NCI-H1048 (cell line): ENCODE results near the gene RPTOR.

Experiments
- DNase-seq: peaks from one replicate; lab custom pipeline; 2025; lab: John Stamatoyannopoulos, UW

The RPTOR gene

GRCh38 chr17:80879723-80880647 is 335.3 kb downstream of the RPTOR start:
- DNase-seq: no peak

DNA sequence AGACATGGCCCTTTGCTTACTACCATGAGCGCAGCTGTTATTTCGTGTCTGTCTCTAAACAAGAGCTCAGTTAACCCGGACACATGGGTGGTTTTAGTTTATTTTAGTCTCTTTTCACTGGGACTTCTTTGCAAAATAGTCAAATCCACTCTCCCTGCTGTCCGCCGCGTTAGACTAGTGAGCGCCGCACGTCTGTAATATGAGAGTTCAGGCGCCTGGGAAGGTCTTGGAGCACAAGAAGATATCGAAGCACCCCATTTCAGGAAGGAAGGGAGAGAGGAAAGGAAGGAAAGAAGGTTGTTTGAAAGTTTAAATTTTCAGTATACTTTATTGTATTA is 336.0 kb downstream of the RPTOR start:
- DNase-seq: no peak

DNA sequence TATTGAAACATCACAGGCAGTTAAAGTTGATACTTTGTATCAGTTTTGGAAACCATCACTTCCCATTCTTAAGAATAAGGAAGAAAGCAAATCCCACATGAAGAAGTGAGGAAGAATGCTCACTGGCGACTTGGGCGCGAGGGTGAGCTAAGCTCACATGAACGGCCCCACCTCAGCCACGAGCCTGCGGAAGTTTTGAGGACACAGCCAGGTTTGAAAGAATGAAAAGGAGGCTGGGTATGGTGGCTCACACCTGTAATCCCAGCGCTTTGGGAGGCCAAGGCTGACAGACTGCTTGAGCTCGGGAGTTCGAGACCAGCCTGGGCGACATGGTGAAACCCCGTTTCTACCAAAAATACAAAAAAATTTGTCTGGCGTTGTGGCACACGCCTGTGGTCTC is 336.7 kb downstream of the RPTOR start:
- DNase-seq: no peak

DNA sequence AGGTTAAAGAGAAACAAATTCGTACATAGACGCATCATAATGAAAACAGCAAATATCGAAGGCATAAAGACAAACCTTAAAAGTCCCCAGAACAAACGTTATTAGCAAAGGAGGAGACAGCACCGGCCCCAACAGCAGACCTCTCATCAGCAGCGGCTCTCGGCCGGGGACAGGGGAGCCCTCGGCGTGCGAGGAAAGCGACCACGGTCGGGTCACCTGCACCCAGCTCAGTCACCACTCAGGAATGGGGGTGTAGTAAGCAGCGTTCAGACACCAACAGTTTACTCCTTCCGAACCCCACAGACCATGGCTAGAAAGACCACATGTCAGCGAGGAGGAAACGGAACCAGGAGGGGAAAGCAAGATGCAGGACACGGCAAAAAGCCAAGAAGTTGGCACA is 337.7 kb downstream of the RPTOR start:
- no peak for DNase-seq

DNA sequence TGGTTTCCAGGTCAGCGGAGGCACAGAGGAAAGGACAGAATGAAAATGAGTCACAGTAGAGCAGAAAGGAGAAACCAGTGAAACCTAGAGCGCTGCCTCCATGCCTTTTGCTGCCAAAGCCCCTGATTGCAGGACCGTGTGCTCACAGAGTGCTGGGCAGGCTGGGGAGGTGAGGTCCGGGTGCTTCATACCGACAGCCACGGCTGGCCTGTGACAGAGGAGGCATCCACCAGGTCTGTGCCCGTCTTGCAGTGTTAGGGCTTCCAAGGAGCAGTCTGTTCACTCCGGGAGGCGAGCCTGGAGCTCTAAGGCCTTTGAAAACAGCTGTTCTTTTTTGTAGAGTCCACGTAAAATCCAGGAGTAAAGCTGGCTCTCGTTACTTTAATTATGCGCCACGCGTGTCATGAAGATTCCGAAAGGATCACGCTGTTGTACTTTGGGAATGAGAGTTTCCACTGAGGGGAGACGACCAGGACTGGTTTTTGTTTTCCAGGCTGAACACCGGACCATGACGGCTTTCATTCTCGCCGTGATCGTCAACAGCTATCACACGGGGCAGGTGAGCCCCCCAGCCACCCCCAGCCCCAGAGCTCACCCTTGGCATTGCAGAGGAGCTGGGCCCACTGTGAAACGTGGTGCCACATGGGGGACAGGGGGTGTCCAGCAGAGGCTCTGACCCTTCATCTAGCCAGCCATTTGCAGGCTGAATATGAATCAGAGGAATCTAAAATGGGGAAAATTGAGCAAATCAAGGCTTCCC is 338.5 kb downstream of the RPTOR start:
- no peak for DNase-seq

GRCh38 chr17:80883831-80884735 is 339.4 kb downstream of the RPTOR start:
- no peak for DNase-seq

GRCh38 chr17:80884811-80885210 is 340.2 kb downstream of the RPTOR start:
- DNase-seq: no peak

- no peak for DNase-seq
Observed at GRCh38 chr17:80885947-80886582, 341.4 kb downstream of the RPTOR start.

GRCh38 chr17:80886641-80887573 is 342.3 kb downstream of the RPTOR start:
- DNase-seq: no peak

DNA sequence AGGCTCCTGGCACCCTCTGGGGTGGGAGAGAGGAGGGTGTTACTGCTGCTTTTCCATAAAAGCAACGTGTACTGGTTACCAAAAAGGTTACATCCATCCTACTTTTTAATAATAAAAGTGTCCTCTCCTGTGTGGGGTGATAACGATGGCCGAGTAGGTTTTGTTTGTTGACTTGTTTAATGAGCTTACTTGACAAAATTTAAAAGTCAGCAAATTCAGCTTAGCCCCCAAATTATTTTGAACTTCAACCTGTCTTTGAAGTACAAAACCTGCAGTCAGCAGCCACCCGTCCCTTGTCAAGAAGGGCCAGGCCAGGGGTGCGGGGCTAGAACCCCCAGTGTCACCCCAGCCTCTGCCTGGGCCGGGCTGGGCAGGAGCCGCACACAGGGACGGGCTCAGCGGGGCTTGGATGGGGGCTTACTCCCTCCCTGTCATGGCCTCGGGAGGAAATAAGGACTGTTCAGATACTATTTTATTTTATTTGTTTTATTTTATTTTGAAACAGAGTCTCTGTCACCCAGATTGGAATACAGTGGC is 343.1 kb downstream of the RPTOR start:
- no peak for DNase-seq

DNA sequence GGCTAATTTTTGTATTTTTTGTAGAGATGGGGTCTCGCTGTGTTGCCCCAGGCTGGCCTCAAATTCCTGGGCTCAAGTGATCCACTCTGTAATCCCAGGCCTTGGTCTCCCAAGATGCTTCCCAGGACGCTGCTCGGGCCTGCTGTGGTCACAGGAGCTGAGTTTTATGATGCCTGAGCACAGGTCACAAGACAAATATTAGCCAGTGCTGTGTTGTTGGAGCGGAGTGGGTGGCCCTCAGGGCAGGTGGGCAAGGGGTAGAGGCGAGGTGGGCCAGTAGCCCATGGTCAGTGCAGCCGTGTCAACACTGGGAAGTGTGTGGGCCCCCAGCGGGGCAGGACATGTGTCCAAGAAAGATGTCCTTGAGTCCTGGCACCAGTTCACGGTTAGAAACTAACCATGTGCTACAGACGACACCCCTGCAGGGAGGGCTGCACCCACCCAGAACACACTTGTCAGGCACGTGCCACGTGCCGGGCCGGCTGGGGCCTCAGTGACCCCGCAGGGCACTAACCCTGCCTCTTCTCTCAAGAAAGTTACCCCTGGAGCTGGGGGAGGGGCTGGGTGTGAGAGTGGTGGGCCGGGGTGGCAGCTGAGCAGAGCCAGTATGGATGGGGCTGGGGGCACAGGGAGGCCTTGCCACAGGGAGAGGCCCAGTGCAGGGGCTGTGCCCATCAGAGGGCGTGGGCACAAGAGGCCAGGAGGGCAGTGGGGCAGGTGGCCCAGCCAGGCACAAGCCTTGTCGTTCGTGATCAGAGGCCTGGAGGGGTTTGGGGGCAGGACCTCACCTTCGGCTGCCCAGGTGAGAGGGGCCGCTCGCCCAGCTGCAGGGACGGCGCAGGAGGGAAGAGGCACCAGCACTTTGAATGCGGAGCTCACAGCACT is 343.9 kb downstream of the RPTOR start:
- DNase-seq: no peak

DNA sequence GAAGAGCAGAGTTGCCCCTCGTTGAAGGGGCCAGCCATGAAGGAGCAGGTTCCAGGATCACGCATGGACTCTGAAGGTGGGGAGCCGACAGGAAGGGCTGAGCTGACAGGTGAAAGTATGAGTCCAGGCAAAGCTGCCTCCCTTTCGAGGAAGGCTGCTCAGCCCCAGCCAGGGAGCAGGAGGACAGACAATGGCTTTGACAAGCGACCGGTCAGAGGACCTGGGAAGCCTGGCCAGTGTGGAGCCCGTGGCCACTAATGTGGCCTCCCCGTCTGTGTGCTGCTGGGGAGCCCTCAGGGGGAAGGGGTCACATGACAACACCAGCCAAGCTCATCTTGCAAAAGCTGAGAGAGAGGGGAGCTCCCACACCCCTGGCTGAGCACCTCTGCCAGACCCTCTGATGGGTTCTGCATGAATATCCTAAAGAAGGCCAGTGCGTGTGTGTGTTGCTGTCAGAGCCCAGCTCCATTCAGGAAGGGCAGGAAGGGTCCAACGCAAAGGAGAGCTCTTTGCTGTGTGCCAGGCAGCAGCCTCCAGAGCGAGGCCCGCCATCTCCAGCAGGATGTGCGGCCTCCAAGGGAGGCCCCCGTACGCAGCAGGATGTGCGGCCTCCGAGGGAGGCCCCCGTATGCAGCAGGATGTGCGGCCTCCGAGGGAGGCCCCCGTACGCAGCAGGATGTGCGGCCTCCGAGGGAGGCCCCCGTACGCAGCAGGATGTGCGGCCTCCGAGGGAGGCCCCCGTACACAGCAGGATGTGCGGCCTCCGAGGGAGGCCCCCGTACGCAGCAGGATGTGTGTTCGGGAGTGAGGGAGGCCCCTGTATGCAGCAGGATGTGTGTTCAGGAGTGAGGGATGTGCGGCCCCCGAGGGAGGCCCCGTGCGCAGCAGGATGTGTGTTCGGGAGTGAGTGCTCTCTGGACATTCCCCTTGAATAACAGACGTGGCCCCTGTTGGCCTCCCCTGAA is 344.9 kb downstream of the RPTOR start:
- no peak for DNase-seq

DNA sequence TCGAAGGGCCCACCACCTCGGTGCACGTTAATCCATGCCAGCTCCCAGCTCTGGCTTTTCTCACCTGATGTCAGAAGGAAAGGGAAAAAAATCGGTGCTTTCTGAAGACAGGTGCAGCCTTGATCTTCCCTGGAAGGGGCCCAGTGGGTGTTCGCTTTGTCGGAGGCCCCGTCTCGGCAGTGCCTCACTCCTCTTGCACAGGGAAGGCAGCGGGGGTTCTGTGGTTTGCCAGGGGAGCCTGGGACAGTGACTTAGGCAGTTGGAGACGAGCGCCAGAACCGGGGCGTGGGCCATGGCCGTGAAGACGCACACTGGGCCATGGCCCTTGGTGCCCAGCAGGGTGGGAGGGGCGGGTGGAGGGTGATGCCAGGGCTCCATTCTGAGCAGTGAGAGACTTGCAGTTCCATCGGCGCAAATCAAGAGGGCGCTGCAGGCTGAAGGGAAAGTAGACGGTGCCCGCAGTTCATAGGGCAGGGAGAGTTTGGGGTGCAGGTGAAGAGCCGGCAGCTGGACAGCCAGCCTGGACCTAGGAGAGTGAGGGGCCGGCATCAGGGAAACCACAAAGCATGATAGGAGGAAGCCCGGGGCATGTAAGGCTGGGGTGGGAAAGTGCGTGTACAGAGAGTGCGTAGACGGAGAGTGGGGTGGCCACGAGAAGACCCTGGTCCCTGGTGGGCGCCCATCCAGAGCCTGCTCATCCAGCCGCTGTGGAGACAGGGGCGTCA is 345.7 kb downstream of the RPTOR start:
- DNase-seq: no peak

DNA sequence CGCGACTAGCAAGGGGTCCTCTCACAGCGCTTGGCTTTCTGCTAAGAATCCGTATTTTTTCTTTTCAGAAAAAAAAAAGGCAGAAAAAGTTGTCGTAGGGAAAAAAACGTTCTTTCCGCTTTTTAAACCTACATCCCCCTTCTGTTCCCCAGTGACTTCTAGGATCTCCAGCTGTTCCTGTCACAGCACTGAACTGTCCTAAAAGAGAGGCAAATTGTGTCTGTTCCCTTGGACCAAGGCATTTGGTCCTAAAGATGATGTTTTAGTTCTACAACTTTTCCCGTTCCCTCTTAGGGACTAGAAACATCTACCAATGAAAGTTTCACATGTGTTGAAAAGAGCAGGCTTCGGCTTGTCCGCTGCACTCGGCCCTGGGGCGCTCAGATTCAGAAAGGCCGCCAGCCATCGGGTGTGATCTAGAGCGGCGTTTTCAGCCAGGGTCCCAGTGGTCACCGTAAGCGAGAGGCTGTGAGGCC is 346.3 kb downstream of the RPTOR start:
- DNase-seq: no peak

GRCh38 chr17:80891397-80892018 is 346.9 kb downstream of the RPTOR start:
- DNase-seq: no peak

- no peak for DNase-seq
Observed at GRCh38 chr17:80892019-80892855, 347.6 kb downstream of the RPTOR start.
